ENCODE results near the gene LRP6. TPM values are rescaled to one million over a fixed set of nuclear protein-coding genes. Genes with fewer than 3 reads are reported as not detected.
"Not testable (repeated sequence)": the region's sequence is repeated elsewhere in the genome, so short reads cannot be mapped to it uniquely, and the experiment has no call there.

The LRP6 gene
- total and polyA plus RNA-seq, 4 donors: 14.7 to 76.8 (median 23.2) TPM

DNA sequence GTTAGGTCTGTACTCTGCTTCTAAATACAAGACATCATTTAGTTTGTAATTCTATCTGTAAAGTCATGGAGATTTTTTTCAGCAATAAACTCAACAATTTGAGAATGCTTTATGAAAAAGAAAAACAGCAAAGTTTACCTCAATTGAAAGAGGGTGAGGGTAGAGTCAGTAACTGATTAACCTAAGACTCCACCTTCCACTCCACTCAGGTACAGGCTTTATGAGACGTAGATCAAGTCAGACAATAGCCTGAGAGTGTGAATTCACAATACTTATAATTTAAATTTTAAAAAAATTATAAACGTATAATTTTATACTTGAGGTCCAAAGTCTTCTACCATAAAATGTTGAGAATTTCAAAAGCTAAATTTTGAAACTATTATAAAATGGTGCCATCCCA, 150.2 kb downstream of the LRP6 start:
- Histone ChIP-seq H3K27ac (ENCODE audit: low read depth in 1 of 2, low read length in 2 of 2) (no peak overlapping the region), H3K36me3 (ENCODE audit: control insufficient read depth in 4 of 4, insufficient read depth in 3 of 4, low read depth in 1 of 4, low read length in 3 of 4) (peaks cover 1 to 34% (median 19%) of the 10 kb centered on the region in 4 donors), H3K9me3 (ENCODE audit: control insufficient read depth in 4 of 4, low read length in 3 of 4) (no peaks in the 10 kb centered on the region), H3K27me3 (ENCODE audit: control insufficient read depth in 4 of 4, insufficient read depth in 4 of 4, low read length in 3 of 4) (no peaks in the 10 kb centered on the region), H3K4me1 (ENCODE audit: control insufficient read depth in 4 of 4, insufficient read depth in 4 of 4, low read length in 3 of 4) (no peaks in the 10 kb centered on the region), H3K4me3 (ENCODE audit: low read depth in 1 of 3, low read length in 3 of 3) (no peak overlapping the region), H3K9ac (ENCODE audit: low read depth in 1 of 2, low read length in 2 of 2) (no peak overlapping the region)
- DNase-seq (ENCODE audit: low spot score): no peak
- WGBS: 81% methylated on average over 2 of the region's 2 CpGs
- TF ChIP-seq, protein P1, sequence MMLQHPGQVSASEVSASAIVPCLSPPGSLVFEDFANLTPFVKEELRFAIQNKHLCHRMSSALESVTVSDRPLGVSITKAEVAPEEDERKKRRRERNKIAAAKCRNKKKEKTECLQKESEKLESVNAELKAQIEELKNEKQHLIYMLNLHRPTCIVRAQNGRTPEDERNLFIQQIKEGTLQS (IDR thresholded peaks at IDR 0.05): no peak
- no peak for TF ChIP-seq RAD21 (IDR thresholded peaks at IDR 0.05)
- no peak for TF ChIP-seq RXRA (IDR thresholded peaks at IDR 0.05)
- no peak for TF ChIP-seq MAX (IDR thresholded peaks at IDR 0.05)
- TF ChIP-seq HNF4G (IDR thresholded peaks at IDR 0.05): no peak
- TF ChIP-seq HNF4A (conservative IDR thresholded peaks at IDR 0.05): no peak
- TF ChIP-seq, protein P2, sequence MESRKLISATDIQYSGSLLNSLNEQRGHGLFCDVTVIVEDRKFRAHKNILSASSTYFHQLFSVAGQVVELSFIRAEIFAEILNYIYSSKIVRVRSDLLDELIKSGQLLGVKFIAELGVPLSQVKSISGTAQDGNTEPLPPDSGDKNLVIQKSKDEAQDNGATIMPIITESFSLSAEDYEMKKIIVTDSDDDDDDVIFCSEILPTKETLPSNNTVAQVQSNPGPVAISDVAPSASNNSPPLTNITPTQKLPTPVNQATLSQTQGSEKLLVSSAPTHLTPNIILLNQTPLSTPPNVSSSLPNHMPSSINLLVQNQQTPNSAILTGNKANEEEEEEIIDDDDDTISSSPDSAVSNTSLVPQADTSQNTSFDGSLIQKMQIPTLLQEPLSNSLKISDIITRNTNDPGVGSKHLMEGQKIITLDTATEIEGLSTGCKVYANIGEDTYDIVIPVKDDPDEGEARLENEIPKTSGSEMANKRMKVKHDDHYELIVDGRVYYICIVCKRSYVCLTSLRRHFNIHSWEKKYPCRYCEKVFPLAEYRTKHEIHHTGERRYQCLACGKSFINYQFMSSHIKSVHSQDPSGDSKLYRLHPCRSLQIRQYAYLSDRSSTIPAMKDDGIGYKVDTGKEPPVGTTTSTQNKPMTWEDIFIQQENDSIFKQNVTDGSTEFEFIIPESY (IDR thresholded peaks at IDR 0.05): no peak

GRCh38 chr12:12115514-12115913, 151.3 kb downstream of the LRP6 start:
- Histone ChIP-seq H3K27ac (ENCODE audit: low read depth in 1 of 2, low read length in 2 of 2) (no peak overlapping the region), H3K9ac (ENCODE audit: low read depth in 1 of 2, low read length in 2 of 2) (no peak overlapping the region), H3K36me3 (ENCODE audit: control insufficient read depth in 4 of 4, insufficient read depth in 3 of 4, low read depth in 1 of 4, low read length in 3 of 4) (peaks cover 1 to 24% (median 14%) of the 10 kb centered on the region in 4 donors), H3K4me3 (ENCODE audit: low read depth in 1 of 3, low read length in 3 of 3) (no peak overlapping the region), H3K9me3 (ENCODE audit: control insufficient read depth in 4 of 4, low read length in 3 of 4) (no peaks in the 10 kb centered on the region), H3K4me1 (ENCODE audit: control insufficient read depth in 4 of 4, insufficient read depth in 4 of 4, low read length in 3 of 4) (no peaks in the 10 kb centered on the region), H3K27me3 (ENCODE audit: control insufficient read depth in 4 of 4, insufficient read depth in 4 of 4, low read length in 3 of 4) (no peaks in the 10 kb centered on the region)
- WGBS: 96% methylated on average over 4 of the region's 4 CpGs
- TF ChIP-seq CTCF (IDR thresholded peaks at IDR 0.05; ENCODE audit: low read depth, low read length, missing input control) (no peak), FOXA2 (IDR thresholded peaks at IDR 0.05) (no peak), NR2F2 (IDR thresholded peaks at IDR 0.05) (no peak), JUND (IDR thresholded peaks at IDR 0.05) (no peak), FOXA1 (IDR thresholded peaks at IDR 0.05) (no peak), RXRA (IDR thresholded peaks at IDR 0.05) (no peak), GABPA (IDR thresholded peaks at IDR 0.05 in 1 of 2, conservative IDR thresholded peaks at IDR 0.05 in 1 of 2) (no peak), SP1 (IDR thresholded peaks at IDR 0.05) (no peak), TAF1 (conservative IDR thresholded peaks at IDR 0.05) (no peak), RAD21 (IDR thresholded peaks at IDR 0.05) (no peak)
- no peak for DNase-seq (ENCODE audit: low spot score)

DNA sequence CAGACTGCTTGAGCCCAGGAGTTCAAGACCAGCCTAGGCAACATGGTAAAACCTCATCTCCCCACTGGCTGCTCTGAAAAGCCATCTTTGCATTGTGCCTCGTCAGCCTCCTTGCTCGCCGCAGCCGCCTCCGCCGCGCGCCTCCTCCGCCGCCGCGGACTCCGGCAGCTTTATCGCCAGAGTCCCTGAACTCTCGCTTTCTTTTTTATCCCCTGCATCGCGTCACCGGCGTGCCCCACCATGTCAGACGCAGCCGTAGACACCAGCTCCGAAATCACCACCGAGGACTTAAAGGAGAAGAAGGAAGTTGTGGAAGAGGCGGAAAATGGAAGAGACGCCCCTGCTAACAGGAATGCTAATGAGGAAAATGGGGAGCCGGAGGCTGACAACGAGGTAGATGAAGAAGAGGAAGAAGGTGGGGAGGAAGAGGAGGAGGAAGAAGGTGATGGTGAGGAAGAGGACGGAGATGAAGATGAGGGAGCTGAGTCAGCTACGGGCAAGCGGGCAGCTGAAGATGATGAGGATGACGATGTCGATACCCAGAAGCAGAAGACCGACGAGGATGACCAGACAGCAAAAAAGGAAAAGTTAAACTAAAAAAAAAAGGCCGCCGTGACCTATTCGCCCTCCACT, 155.8 kb downstream of the LRP6 start:
- not testable (repeated sequence) for H3K4me3 ChIP-seq (ENCODE audit: low read depth in 1 of 3, low read length in 3 of 3); DNase-seq (ENCODE audit: low spot score); H3K4me1 ChIP-seq (ENCODE audit: control insufficient read depth in 4 of 4, insufficient read depth in 4 of 4, low read length in 3 of 4); H3K27me3 ChIP-seq (ENCODE audit: control insufficient read depth in 4 of 4, insufficient read depth in 4 of 4, low read length in 3 of 4); H3K27ac ChIP-seq (ENCODE audit: low read depth in 1 of 2, low read length in 2 of 2); H3K9me3 ChIP-seq (ENCODE audit: control insufficient read depth in 4 of 4, low read length in 3 of 4); H3K9ac ChIP-seq (ENCODE audit: low read depth in 1 of 2, low read length in 2 of 2)
- H3K36me3 ChIP-seq (ENCODE audit: control insufficient read depth in 4 of 4, insufficient read depth in 3 of 4, low read depth in 1 of 4, low read length in 3 of 4): peaks cover 1 to 11% (median 3%) of the 10 kb centered on the region in 4 donors
- 86% methylated on average over 37 of the region's 37 CpGs for WGBS
